IMR-90 (cell line): ENCODE results near the gene MEN1. TPM values are rescaled to one million over a fixed set of nuclear protein-coding genes. Genes with fewer than 3 reads are reported as not detected.

Experiments
- ATAC-seq: fragments of 200-7000 bp; cut with Tn5 transposase; 2 replicates; pipeline ENCODE4 v1.9.1; 2020; ENCODE audit warnings: low read depth, mild to moderate bottlenecking, moderate library complexity
- BruUV-seq: library from RNA; stranded (reverse); fragments of 400-500 nt; replicated peaks from 2 replicates; lab custom pipeline; 2021; lab: Mats Ljungman, UMichigan
- CTCF ChIA-PET: fragments of 300-600 bp; formaldehyde crosslinking; extraction: SDS; loops from one replicate; lab custom pipeline; 2021; ENCODE audit warnings: antibody characterized with exemption; lab: Yijun Ruan, JAX
- POLR2A ChIA-PET: fragments of 300-600 bp; sonication (Branson Sonifier 250); formaldehyde crosslinking; loops from one replicate; lab custom pipeline; 2022; ENCODE audit warnings: antibody characterized with exemption; ENCODE audit not compliant: unreplicated experiment; lab: Charles Lee
- DNase-seq: peaks from one replicate; pipeline ENCODE4 v3.0.0; 2013
- H2AFZ ChIP-seq: replicated peaks from 2 replicates; pipeline ENCODE3; 2013; ENCODE audit warnings: low read length, mild to moderate bottlenecking; ENCODE audit not compliant: poor library complexity
- H2AK5ac ChIP-seq: 2 replicates; pipeline ENCODE4 v1.6.1; 2013; ENCODE audit warnings: low read depth, low read length, inconsistent platforms
- H2AK9ac ChIP-seq: replicated peaks from 2 replicates; pipeline ENCODE3; 2013; ENCODE audit warnings: mild to moderate bottlenecking, low read depth, low read length, moderate library complexity; ENCODE audit not compliant: poor library complexity
- H2BK120ac ChIP-seq: 2 replicates; pipeline ENCODE4 v1.6.1; 2013; ENCODE audit warnings: low read depth, low read length, inconsistent platforms
- H2BK15ac ChIP-seq: 3 replicates; pipeline ENCODE4 v1.6.1; 2013; ENCODE audit warnings: low read depth, low read length, inconsistent platforms
- H2BK20ac ChIP-seq: 2 replicates; pipeline ENCODE4 v1.6.1; 2013; ENCODE audit warnings: low read depth, mild to moderate bottlenecking, inconsistent platforms, low read length, moderate library complexity
- H2BK5ac ChIP-seq: 2 replicates; pipeline ENCODE4 v1.6.1; 2013; ENCODE audit warnings: mild to moderate bottlenecking, low read depth, low read length, inconsistent platforms; ENCODE audit not compliant: poor library complexity, severe bottlenecking
- H3K14ac ChIP-seq: replicated peaks from 2 replicates; pipeline ENCODE4 v1.6.1; 2013; ENCODE audit warnings: low read depth, low read length, inconsistent platforms
- H3K18ac ChIP-seq: 2 replicates; pipeline ENCODE4 v1.6.1; 2013; ENCODE audit warnings: low read depth, low read length, control low read depth
- H3K23ac ChIP-seq: 2 replicates; pipeline ENCODE4 v1.6.1; 2013; ENCODE audit warnings: low read depth, low read length, inconsistent platforms
- H3K27ac ChIP-seq: 2 replicates; pipeline ENCODE4 v1.5.1; 2013; ENCODE audit warnings: mild to moderate bottlenecking, control low read depth, low read length; ENCODE audit not compliant: insufficient read depth
- H3K27me3 ChIP-seq: 2 replicates; pipeline ENCODE4 v1.6.1; 2013; ENCODE audit warnings: low read length; ENCODE audit not compliant: control insufficient read depth, insufficient read depth
- H3K36me3 ChIP-seq: 2 replicates; pipeline ENCODE4 v1.6.1; 2013; ENCODE audit warnings: low read length, mixed read lengths; ENCODE audit not compliant: control insufficient read depth, insufficient read depth
- H3K4ac ChIP-seq: 2 replicates; pipeline ENCODE4 v1.6.1; 2013; ENCODE audit warnings: low read depth, low read length, inconsistent platforms
- H3K4me1 ChIP-seq: 2 replicates; pipeline ENCODE4 v1.6.1; 2013; ENCODE audit warnings: low read length, mixed read lengths; ENCODE audit not compliant: control insufficient read depth, insufficient read depth
- H3K4me2 ChIP-seq: 2 replicates; pipeline ENCODE4 v1.6.1; 2013; ENCODE audit warnings: low read depth, mild to moderate bottlenecking, control low read depth, low read length, moderate library complexity
- H3K4me3 ChIP-seq: 2 replicates; pipeline ENCODE4 v1.5.1; 2013; ENCODE audit warnings: low read depth, mild to moderate bottlenecking, control low read depth, low read length, moderate library complexity; ENCODE audit not compliant: insufficient read depth
- H3K56ac ChIP-seq: 2 replicates; pipeline ENCODE4 v1.6.1; 2013; ENCODE audit warnings: low read length, inconsistent platforms; ENCODE audit not compliant: insufficient read depth; ENCODE audit errors: extremely low read depth
- H3K79me1 ChIP-seq, 2 experiments: 2 replicates each; pipeline ENCODE4 v1.6.1; 2013; ENCODE audit warnings: low read length in 2 of 2, inconsistent platforms in 1 of 2, low read depth in 1 of 2
- H3K9ac ChIP-seq: 2 replicates; pipeline ENCODE4 v1.6.1; 2013; ENCODE audit warnings: low read depth, low read length, control low read depth
- H3K9me1 ChIP-seq: 2 replicates; pipeline ENCODE4 v1.6.1; 2013; ENCODE audit warnings: low read length, inconsistent platforms; ENCODE audit not compliant: insufficient read depth
- H3K9me3 ChIP-seq: 2 replicates; pipeline ENCODE4 v1.6.1; 2013; ENCODE audit warnings: low read length; ENCODE audit not compliant: control insufficient read depth, insufficient read depth
- H4K20me1 ChIP-seq: 2 replicates; pipeline ENCODE4 v1.6.1; 2013; ENCODE audit warnings: low read length, inconsistent platforms; ENCODE audit not compliant: insufficient read depth
- H4K5ac ChIP-seq: 2 replicates; pipeline ENCODE4 v1.6.1; 2013; ENCODE audit warnings: mild to moderate bottlenecking, low read depth, low read length, control low read depth
- H4K8ac ChIP-seq, 2 experiments: 2 replicates each; pipeline ENCODE4 v1.6.1; 2013; ENCODE audit warnings: low read depth in 2 of 2, low read length in 2 of 2, control low read depth in 1 of 2, inconsistent platforms in 1 of 2
- H4K91ac ChIP-seq: 2 replicates; pipeline ENCODE4 v1.6.1; 2013; ENCODE audit warnings: low read depth, low read length, inconsistent platforms; ENCODE audit not compliant: insufficient read depth
- MXI1 ChIP-seq: IDR thresholded peaks from 2 replicates; pipeline ENCODE4 v1.6.1; 2012; ENCODE audit warnings: low read depth, mild to moderate bottlenecking, low read length, moderate library complexity, borderline replicate concordance
- POLR2A ChIP-seq: IDR thresholded peaks from 2 replicates; pipeline ENCODE4 v1.6.1; 2012; ENCODE audit warnings: mild to moderate bottlenecking, low read depth, low read length
- RCOR1 ChIP-seq: IDR thresholded peaks from 2 replicates; pipeline ENCODE4 v1.6.1; 2012; ENCODE audit warnings: mild to moderate bottlenecking, low read length, improper control_type of control experiment; ENCODE audit not compliant: insufficient replicate concordance
- SMC3 ChIP-seq: fragments of 150-350 bp; IDR thresholded peaks from 2 replicates; pipeline ENCODE4 v1.6.1; 2016; ENCODE audit warnings: low read depth, mild to moderate bottlenecking, antibody characterized with exemption, low read length, moderate library complexity
- WGBS, 2 experiments: methylation state at CpG; one replicate each; pipeline versions ENCODE4 v1.1.5 to v1.1.7; 2013; ENCODE audit warnings: missing lambda C conversion rate in 2 of 2; ENCODE audit not compliant: insufficient read length in 1 of 2; ENCODE audit errors: extremely low coverage in 2 of 2; 5-methylcytosine and 5-hydroxymethylcytosine counted together
- dilution Hi-C: fragments of 300-500 bp; cut with HindIII; formaldehyde crosslinking; loops from one replicate; pipeline ENCODE4 v1.14.3; 2018; ENCODE audit warnings: low sequenced_read_pairs; ENCODE audit not compliant: unreplicated experiment
- in situ Hi-C: fragments of 300-500 bp; cut with MboI; formaldehyde crosslinking; loops from 3 replicates; pipeline ENCODE4 v1.14.3; 2019; ENCODE audit warnings: low sequenced_read_pairs, inconsistent platforms, mixed read lengths
- intact Hi-C: fragments of 100-400 bp; cut with micrococcal nuclease; formaldehyde crosslinking; loops from 2 replicates; pipeline ENCODE4 v1.10.0; 2022
- polyA plus RNA-seq, 3 experiments: library from polyadenylated mRNA; depleted of rRNA; stranded (reverse); fragments of >200 nt; gene quantifications; 2 replicates each; pipeline ENCODE4 v1.2.3, GENCODE V29; 2012; ENCODE audit warnings: low replicate concordance in 1 of 3
- total RNA-seq: library from RNA; depleted of rRNA; stranded (reverse); fragments of >200 nt; gene quantifications from 2 replicates; pipeline ENCODE4 v1.2.3, GENCODE V29; 2012

MEN1 gene
- total and polyA plus RNA-seq, 2 of the 4 experiments (the other 2 are of a cell fraction), result 8.8 to 35.7 TPM

- H3K9ac ChIP-seq, result no peak overlapping the region
- H2AK9ac ChIP-seq, result no peak overlapping the region
- no peak overlapping the region for H4K8ac ChIP-seq
- no peak overlapping the region for H4K5ac ChIP-seq
- no peaks in the 10 kb centered on the region for H3K36me3 ChIP-seq
- BruUV-seq, result no TSS peak
- H3K4ac ChIP-seq, result no peak overlapping the region
- H3K9me3 ChIP-seq, result no peaks in the 10 kb centered on the region
- ATAC-seq (no peak), DNase-seq (no peak)
- intact Hi-C loops, result no loop called here
- no peaks in the 10 kb centered on the region for H3K27me3 ChIP-seq
- H3K4me1 ChIP-seq, result peaks cover 6% of the 10 kb centered on the region
- H2BK15ac ChIP-seq, result no peak overlapping the region; the same call in 2 of the 3 replicates
- no peak overlapping the region for H2BK120ac ChIP-seq
- H2BK5ac ChIP-seq, result no peak overlapping the region
- H3K14ac ChIP-seq, result no peak overlapping the region
- no peaks in the 10 kb centered on the region for H4K20me1 ChIP-seq
- H3K4me3 ChIP-seq, result no peak overlapping the region
- no peak overlapping the region for H3K56ac ChIP-seq
- H2BK20ac ChIP-seq, result no peak overlapping the region
- H4K91ac ChIP-seq, result no peak overlapping the region
- TF ChIP-seq POLR2A, result no peak
- no peak for TF ChIP-seq SMC3
- no peak for TF ChIP-seq RCOR1
- TF ChIP-seq MXI1, result no peak
- peak overlapping the region; percentile 35; the same call in 1 of the 2 replicates for H2AK5ac ChIP-seq
- H3K23ac ChIP-seq, result no peak overlapping the region
- H3K4me2 ChIP-seq, result no peak overlapping the region
- dilution Hi-C loops, result no loop called here
- no peak overlapping the region for H3K27ac ChIP-seq
- H3K9me1 ChIP-seq, result no peaks in the 10 kb centered on the region
- H3K79me1 ChIP-seq, result no peaks in the 10 kb centered on the region
- CTCF ChIA-PET, result no interaction called here
- 83% methylated on average over 6 of the region's 15 CpGs; no CpG with 5 or more reads in 1 of the 2 experiments for WGBS, 2 experiments
- H3K18ac ChIP-seq, result no peak overlapping the region
- POLR2A ChIA-PET, result no interaction called here
- in situ Hi-C loops, result loop anchor here (10.0 kb wide), 1 partner anchor 163 kb away; no protein-coding TSS in a partner anchor
- H2AFZ ChIP-seq, result no peak overlapping the region
Measured at GRCh38 chr11:64841592-64842365, 31.4 kb upstream of the MEN1 start.
